Measurements from ENCODE around the gene SMPDL3B. TPM values are rescaled to one million over a fixed set of nuclear protein-coding genes. Genes with fewer than 3 reads are reported as not detected.

The SMPDL3B gene
- total RNA-seq, 2 donors from 2014 or later: 10.1 to 11.8 TPM

- H3K36me3 Mint-ChIP-seq (ENCODE audit: low read depth): peaks cover 3% of the 10 kb centered on the region
- no peaks in the 10 kb centered on the region for H3K9me3 Mint-ChIP-seq
- H3K9me3 ChIP-seq (ENCODE audit: control insufficient read depth, low read length): no peaks in the 10 kb centered on the region
- TF ChIP-seq CTCF (conservative IDR thresholded peaks at IDR 0.05): no peak
- no peak overlapping the region for H3K4me3 ChIP-seq (ENCODE audit: low read length)
- no peaks in the 10 kb centered on the region for H3K36me3 ChIP-seq (ENCODE audit: control insufficient read depth, insufficient read depth, low read length)
- H3K9ac ChIP-seq (ENCODE audit: extremely low read depth, low read length, poor library complexity, severe bottlenecking): no peak overlapping the region
- no peak for DNase-seq
- H3K4me3 Mint-ChIP-seq: no peak overlapping the region
- H3K4me1 ChIP-seq (ENCODE audit: control insufficient read depth, insufficient read depth, low read length): peaks cover 3% of the 10 kb centered on the region
- peaks cover 3% of the 10 kb centered on the region for H3K4me1 Mint-ChIP-seq
- 93 to 100% methylated on average over 1 to 5 of the region's 5 CpGs for WGBS, 2 experiments (ENCODE audit: insufficient coverage in 1 of 2, insufficient read length in 1 of 2)
- no peak overlapping the region for H3K27ac Mint-ChIP-seq
- H3K27me3 Mint-ChIP-seq (ENCODE audit: insufficient read depth): no peaks in the 10 kb centered on the region
- H3K27me3 ChIP-seq (ENCODE audit: control insufficient read depth, insufficient read depth, low read length, poor library complexity, severe bottlenecking): no peaks in the 10 kb centered on the region
- H3K27ac ChIP-seq (ENCODE audit: low read depth, low read length): no peak overlapping the region
Observed at GRCh38 chr1:27945020-27945419, 10.2 kb downstream of the SMPDL3B start.

GRCh38 chr1:27949027-27949426, 14.2 kb downstream of the SMPDL3B start:
- no peak for TF ChIP-seq CTCF (conservative IDR thresholded peaks at IDR 0.05)
- H3K27me3 Mint-ChIP-seq (ENCODE audit: insufficient read depth): no peaks in the 10 kb centered on the region
- H3K9me3 Mint-ChIP-seq: no peaks in the 10 kb centered on the region
- no peak overlapping the region for H3K9ac ChIP-seq (ENCODE audit: extremely low read depth, low read length, poor library complexity, severe bottlenecking)
- no peaks in the 10 kb centered on the region for H3K9me3 ChIP-seq (ENCODE audit: control insufficient read depth, low read length)
- H3K27ac Mint-ChIP-seq: no peak overlapping the region
- H3K27me3 ChIP-seq (ENCODE audit: control insufficient read depth, insufficient read depth, low read length, poor library complexity, severe bottlenecking): no peaks in the 10 kb centered on the region
- H3K4me3 ChIP-seq (ENCODE audit: low read length): no peak overlapping the region
- no peaks in the 10 kb centered on the region for H3K4me1 Mint-ChIP-seq
- H3K36me3 ChIP-seq (ENCODE audit: control insufficient read depth, insufficient read depth, low read length): no peaks in the 10 kb centered on the region
- H3K36me3 Mint-ChIP-seq (ENCODE audit: low read depth): peaks cover 3% of the 10 kb centered on the region
- peaks cover 3% of the 10 kb centered on the region for H3K4me1 ChIP-seq (ENCODE audit: control insufficient read depth, insufficient read depth, low read length)
- 93 to 94% methylated on average over 8 of the region's 8 CpGs for WGBS, 2 experiments (ENCODE audit: insufficient coverage in 1 of 2, insufficient read length in 1 of 2)
- H3K4me3 Mint-ChIP-seq: no peak overlapping the region
- H3K27ac ChIP-seq (ENCODE audit: low read depth, low read length): no peak overlapping the region
- DNase-seq: no peak

GRCh38 chr1:27951396-27951795, 16.6 kb downstream of the SMPDL3B start:
- peaks cover 4% of the 10 kb centered on the region for H3K4me1 Mint-ChIP-seq
- no peak overlapping the region for H3K9ac ChIP-seq (ENCODE audit: extremely low read depth, low read length, poor library complexity, severe bottlenecking)
- DNase-seq: no peak
- no peaks in the 10 kb centered on the region for H3K9me3 ChIP-seq (ENCODE audit: control insufficient read depth, low read length)
- no peak overlapping the region for H3K27ac Mint-ChIP-seq
- H3K27me3 ChIP-seq (ENCODE audit: control insufficient read depth, insufficient read depth, low read length, poor library complexity, severe bottlenecking): no peaks in the 10 kb centered on the region
- TF ChIP-seq CTCF (conservative IDR thresholded peaks at IDR 0.05): no peak
- no peaks in the 10 kb centered on the region for H3K36me3 ChIP-seq (ENCODE audit: control insufficient read depth, insufficient read depth, low read length)
- no peaks in the 10 kb centered on the region for H3K27me3 Mint-ChIP-seq (ENCODE audit: insufficient read depth)
- no peak overlapping the region for H3K27ac ChIP-seq (ENCODE audit: low read depth, low read length)
- H3K4me1 ChIP-seq (ENCODE audit: control insufficient read depth, insufficient read depth, low read length): no peaks in the 10 kb centered on the region
- H3K36me3 Mint-ChIP-seq (ENCODE audit: low read depth): peaks cover 3% of the 10 kb centered on the region
- H3K9me3 Mint-ChIP-seq: no peaks in the 10 kb centered on the region
- no peak overlapping the region for H3K4me3 ChIP-seq (ENCODE audit: low read length)
- 71 to 73% methylated on average over 2 to 3 of the region's 3 CpGs for WGBS, 2 experiments (ENCODE audit: insufficient coverage in 1 of 2, insufficient read length in 1 of 2)
- H3K4me3 Mint-ChIP-seq: no peak overlapping the region

Measured in endodermal cell (in vitro differentiated cells).